GM23338 (cell line): Measurements from ENCODE around the gene CLCN6. TPM values are rescaled to one million over a fixed set of nuclear protein-coding genes. Genes with fewer than 3 reads are reported as not detected.

ENCODE experiments used
- ATAC-seq: fragments of 200-7000 bp; cut with Tn5 transposase; 3 replicates; pipeline ENCODE4 v1.9.1; 2020
- DNase-seq: peaks from one replicate; pipeline ENCODE4 v3.0.0-alpha.2; 2015; ENCODE audit warnings: low spot score
- H2AFZ ChIP-seq: fragments of 200-600 bp; sonication (generic); 2 replicates; pipeline ENCODE4 v1.8.0; 2016; ENCODE audit warnings: antibody characterized with exemption, mild to moderate bottlenecking, moderate library complexity
- H3F3A ChIP-seq: fragments of 200-600 bp; sonication (generic); replicated peaks from 2 replicates; pipeline ENCODE4 v1.8.0; 2017; ENCODE audit warnings: antibody characterized with exemption, mixed run types, low read depth
- H3K27ac ChIP-seq: fragments of 200-600 bp; sonication (generic); 2 replicates; pipeline ENCODE4 v1.6.1; 2016; ENCODE audit warnings: low read depth
- H3K27me3 ChIP-seq: fragments of 200-600 bp; sonication (generic); 2 replicates; pipeline ENCODE4 v1.8.0; 2016; ENCODE audit warnings: mild to moderate bottlenecking, mixed run types, moderate library complexity; ENCODE audit not compliant: insufficient read depth
- H3K36me3 ChIP-seq: fragments of 200-600 bp; sonication (generic); 2 replicates; pipeline ENCODE4 v1.8.0; 2016; ENCODE audit warnings: mild to moderate bottlenecking; ENCODE audit not compliant: insufficient read depth
- H3K4me1 ChIP-seq: fragments of 200-600 bp; sonication (generic); 2 replicates; pipeline ENCODE4 v1.8.0; 2016; ENCODE audit warnings: mild to moderate bottlenecking, moderate library complexity; ENCODE audit not compliant: insufficient read depth
- H3K4me2 ChIP-seq: fragments of 200-600 bp; sonication (generic); 2 replicates; pipeline ENCODE4 v1.7.1; 2017; ENCODE audit warnings: mixed run types
- H3K4me3 ChIP-seq: fragments of 200-600 bp; sonication (generic); 2 replicates; pipeline ENCODE4 v1.6.1; 2016; ENCODE audit warnings: mixed run types
- H3K79me2 ChIP-seq: fragments of 200-600 bp; sonication (generic); replicated peaks from 2 replicates; pipeline ENCODE4 v1.8.0; 2017; ENCODE audit warnings: mild to moderate bottlenecking; ENCODE audit not compliant: insufficient read depth
- H3K9me2 ChIP-seq: fragments of 200-600 bp; sonication (generic); 2 replicates; pipeline ENCODE4 v1.8.0; 2017; ENCODE audit not compliant: insufficient read depth
- H4K20me1 ChIP-seq: fragments of 200-600 bp; sonication (generic); replicated peaks from 2 replicates; pipeline ENCODE4 v1.8.0; 2017; ENCODE audit warnings: mild to moderate bottlenecking; ENCODE audit not compliant: insufficient read depth
- H3K27ac Mint-ChIP-seq: 2 replicates; pipeline ENCODE4 v1.8.0; 2020; ENCODE audit warnings: inconsistent platforms, mild to moderate bottlenecking, moderate library complexity, mixed read lengths
- H3K27me3 Mint-ChIP-seq: 3 replicates; pipeline ENCODE4 v1.8.0; 2022; ENCODE audit warnings: low read depth, mild to moderate bottlenecking, moderate library complexity, mixed read lengths, inconsistent platforms; ENCODE audit not compliant: insufficient read depth, poor library complexity
- H3K36me3 Mint-ChIP-seq: 3 replicates; pipeline ENCODE4 v1.8.0; 2021; ENCODE audit warnings: low read depth, mild to moderate bottlenecking, inconsistent platforms, moderate library complexity, mixed read lengths
- H3K4me1 Mint-ChIP-seq: 3 replicates; pipeline ENCODE4 v1.8.0; 2020; ENCODE audit warnings: mild to moderate bottlenecking, inconsistent platforms, mixed read lengths
- H3K4me3 Mint-ChIP-seq: 3 replicates; pipeline ENCODE4 v1.8.0; 2021; ENCODE audit warnings: moderate library complexity, mild to moderate bottlenecking, inconsistent platforms, mixed read lengths
- H3K9me3 Mint-ChIP-seq: 3 replicates; pipeline ENCODE4 v1.8.0; 2020; ENCODE audit warnings: moderate library complexity, mild to moderate bottlenecking, inconsistent platforms, mixed read lengths
- CREB1 ChIP-seq: fragments of 250-450 bp; sonication (Bioruptor Pico); IDR thresholded peaks from 2 replicates; pipeline ENCODE4 v1.5.0; 2020; ENCODE audit warnings: low read depth, mild to moderate bottlenecking, moderate library complexity
- ETS1 ChIP-seq: IDR thresholded peaks from 2 replicates; pipeline ENCODE4 v1.6.1; 2016; ENCODE audit warnings: antibody characterized with exemption
- EZH2 ChIP-seq: fragments of 200-600 bp; sonication (generic); IDR thresholded peaks from one replicate; pipeline ENCODE4 v1.8.0; 2017; ENCODE audit warnings: antibody characterized with exemption, mild to moderate bottlenecking, low read depth; ENCODE audit not compliant: unreplicated experiment
- EZH2phosphoT487 ChIP-seq: fragments of 200-600 bp; sonication (generic); IDR thresholded peaks from one replicate; pipeline ENCODE4 v1.8.1; 2018; ENCODE audit warnings: antibody characterized with exemption; ENCODE audit not compliant: unreplicated experiment
- JUNB ChIP-seq: IDR thresholded peaks from one replicate; pipeline ENCODE4 v1.6.1; 2016; ENCODE audit warnings: antibody characterized with exemption; ENCODE audit not compliant: unreplicated experiment
- NANOG ChIP-seq: IDR thresholded peaks from 2 replicates; pipeline ENCODE4 v1.6.1; 2016; ENCODE audit warnings: antibody characterized with exemption, borderline replicate concordance
- POLR2AphosphoS5 ChIP-seq: IDR thresholded peaks from 2 replicates; pipeline ENCODE4 v1.6.1; 2016; ENCODE audit warnings: antibody characterized with exemption, low read depth
- STAT1 ChIP-seq: IDR thresholded peaks from one replicate; pipeline ENCODE4 v1.6.1; 2016; ENCODE audit warnings: antibody characterized with exemption; ENCODE audit not compliant: unreplicated experiment
- ZNF114 ChIP-seq: fragments of 250-450 bp; sonication (Bioruptor Pico); IDR thresholded peaks from 2 replicates; pipeline ENCODE4 v1.5.0; 2020; ENCODE audit warnings: mild to moderate bottlenecking, moderate library complexity
- ZNF331 ChIP-seq: fragments of 250-450 bp; sonication (Bioruptor Pico); IDR thresholded peaks from 2 replicates; pipeline ENCODE4 v1.5.0; 2020; ENCODE audit warnings: low read depth, mild to moderate bottlenecking, moderate library complexity
- polyA plus RNA-seq: library from polyadenylated mRNA; unstranded; fragments of >200 nt; fragmentation: Nextera tagmentation; extraction: Ambion mirVana; gene quantifications from 2 replicates; pipeline ENCODE4 v1.2.1, GENCODE V29; 2016
- total RNA-seq: library from RNA; depleted of rRNA; stranded (reverse); fragments of >200 nt; shearing (Covaris generic); gene quantifications from 2 replicates; pipeline ENCODE4 v1.2.3, GENCODE V29; 2014
- TF ChIP-seq, protein P1 (sequence below): IDR thresholded peaks from one replicate; pipeline ENCODE4 v1.6.1; 2018; ENCODE audit warnings: antibody characterized with exemption; ENCODE audit not compliant: unreplicated experiment
- TF ChIP-seq, protein P2 (sequence below), 2 experiments: fragments of 200-600 bp in 1 of 2; sonication (generic) in 1 of 2; conservative IDR thresholded peaks; 2 replicates each; pipeline versions ENCODE4 v1.5.1 to v1.6.1; 2016 to 2017; ENCODE audit warnings: antibody characterized with exemption in 2 of 2, low read depth in 2 of 2, mild to moderate bottlenecking in 2 of 2, moderate library complexity in 1 of 2

Gene CLCN6
- total and polyA plus RNA-seq, 2 experiments from 2014 or later = 16.0 to 22.6 TPM

DNA sequence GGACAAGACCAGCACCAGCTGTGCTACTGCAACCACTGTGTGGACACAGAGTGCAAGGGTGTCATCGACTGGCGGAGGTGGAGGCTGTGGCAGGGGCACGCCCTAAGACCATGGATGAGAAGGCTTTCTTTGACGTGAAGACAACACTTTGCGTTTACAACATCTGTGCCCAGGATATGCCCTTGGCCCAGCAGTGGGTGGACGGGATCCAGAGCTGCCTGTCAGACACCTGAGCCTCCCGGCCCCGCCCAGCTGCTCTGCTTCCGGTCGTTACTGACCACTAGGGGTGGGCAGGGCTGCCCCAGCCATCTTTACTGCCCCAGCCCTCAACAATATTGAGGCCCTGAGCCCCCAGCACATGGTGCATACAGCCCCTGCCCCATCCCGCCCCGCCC, 74.2 kb downstream of the CLCN6 start:
- no peak overlapping the region for H3K4me3 Mint-ChIP-seq
- Histone ChIP-seq H3K27ac (no peak overlapping the region), H3F3A (no peaks in the 10 kb centered on the region), H3K4me1 (peaks cover 3% of the 10 kb centered on the region; the same call in 1 of the 2 replicates), H3K9me2 (no peaks in the 10 kb centered on the region), H3K36me3 (no peaks in the 10 kb centered on the region), H3K4me2 (no peak overlapping the region), H3K79me2 (no peaks in the 10 kb centered on the region), H2AFZ (no peak overlapping the region), H3K27me3 (no peaks in the 10 kb centered on the region), H3K4me3 (no peak overlapping the region), H4K20me1 (no peaks in the 10 kb centered on the region)
- no peak for ATAC-seq
- H3K36me3 Mint-ChIP-seq = no peaks in the 10 kb centered on the region; the same call in 2 of the 3 replicates
- H3K4me1 Mint-ChIP-seq = peaks cover 8% of the 10 kb centered on the region
- peaks cover 5% of the 10 kb centered on the region for H3K27me3 Mint-ChIP-seq
- DNase-seq = no peak
- TF ChIP-seq ETS1 = no peak
- TF ChIP-seq JUNB = no peak
- TF ChIP-seq ZNF114 (CRISPR knock-in tag) = no peak
- no peak for TF ChIP-seq CREB1 (CRISPR knock-in tag)
- TF ChIP-seq EZH2phosphoT487 = no peak
- no peak for TF ChIP-seq EZH2
- TF ChIP-seq, protein P1, sequence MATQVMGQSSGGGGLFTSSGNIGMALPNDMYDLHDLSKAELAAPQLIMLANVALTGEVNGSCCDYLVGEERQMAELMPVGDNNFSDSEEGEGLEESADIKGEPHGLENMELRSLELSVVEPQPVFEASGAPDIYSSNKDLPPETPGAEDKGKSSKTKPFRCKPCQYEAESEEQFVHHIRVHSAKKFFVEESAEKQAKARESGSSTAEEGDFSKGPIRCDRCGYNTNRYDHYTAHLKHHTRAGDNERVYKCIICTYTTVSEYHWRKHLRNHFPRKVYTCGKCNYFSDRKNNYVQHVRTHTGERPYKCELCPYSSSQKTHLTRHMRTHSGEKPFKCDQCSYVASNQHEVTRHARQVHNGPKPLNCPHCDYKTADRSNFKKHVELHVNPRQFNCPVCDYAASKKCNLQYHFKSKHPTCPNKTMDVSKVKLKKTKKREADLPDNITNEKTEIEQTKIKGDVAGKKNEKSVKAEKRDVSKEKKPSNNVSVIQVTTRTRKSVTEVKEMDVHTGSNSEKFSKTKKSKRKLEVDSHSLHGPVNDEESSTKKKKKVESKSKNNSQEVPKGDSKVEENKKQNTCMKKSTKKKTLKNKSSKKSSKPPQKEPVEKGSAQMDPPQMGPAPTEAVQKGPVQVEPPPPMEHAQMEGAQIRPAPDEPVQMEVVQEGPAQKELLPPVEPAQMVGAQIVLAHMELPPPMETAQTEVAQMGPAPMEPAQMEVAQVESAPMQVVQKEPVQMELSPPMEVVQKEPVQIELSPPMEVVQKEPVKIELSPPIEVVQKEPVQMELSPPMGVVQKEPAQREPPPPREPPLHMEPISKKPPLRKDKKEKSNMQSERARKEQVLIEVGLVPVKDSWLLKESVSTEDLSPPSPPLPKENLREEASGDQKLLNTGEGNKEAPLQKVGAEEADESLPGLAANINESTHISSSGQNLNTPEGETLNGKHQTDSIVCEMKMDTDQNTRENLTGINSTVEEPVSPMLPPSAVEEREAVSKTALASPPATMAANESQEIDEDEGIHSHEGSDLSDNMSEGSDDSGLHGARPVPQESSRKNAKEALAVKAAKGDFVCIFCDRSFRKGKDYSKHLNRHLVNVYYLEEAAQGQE = no peak
- TF ChIP-seq ZNF331 (CRISPR knock-in tag) = no peak
- no peaks in the 10 kb centered on the region for H3K9me3 Mint-ChIP-seq
- H3K27ac Mint-ChIP-seq = no peak overlapping the region

GRCh38 chr1:11880911-11881748, 75.1 kb downstream of the CLCN6 start:
- H3K4me1 ChIP-seq = peaks cover 3% of the 10 kb centered on the region; the same call in 1 of the 2 replicates
- H3K4me3 Mint-ChIP-seq = no peak overlapping the region
- no peak for DNase-seq
- TF ChIP-seq, protein P2, sequence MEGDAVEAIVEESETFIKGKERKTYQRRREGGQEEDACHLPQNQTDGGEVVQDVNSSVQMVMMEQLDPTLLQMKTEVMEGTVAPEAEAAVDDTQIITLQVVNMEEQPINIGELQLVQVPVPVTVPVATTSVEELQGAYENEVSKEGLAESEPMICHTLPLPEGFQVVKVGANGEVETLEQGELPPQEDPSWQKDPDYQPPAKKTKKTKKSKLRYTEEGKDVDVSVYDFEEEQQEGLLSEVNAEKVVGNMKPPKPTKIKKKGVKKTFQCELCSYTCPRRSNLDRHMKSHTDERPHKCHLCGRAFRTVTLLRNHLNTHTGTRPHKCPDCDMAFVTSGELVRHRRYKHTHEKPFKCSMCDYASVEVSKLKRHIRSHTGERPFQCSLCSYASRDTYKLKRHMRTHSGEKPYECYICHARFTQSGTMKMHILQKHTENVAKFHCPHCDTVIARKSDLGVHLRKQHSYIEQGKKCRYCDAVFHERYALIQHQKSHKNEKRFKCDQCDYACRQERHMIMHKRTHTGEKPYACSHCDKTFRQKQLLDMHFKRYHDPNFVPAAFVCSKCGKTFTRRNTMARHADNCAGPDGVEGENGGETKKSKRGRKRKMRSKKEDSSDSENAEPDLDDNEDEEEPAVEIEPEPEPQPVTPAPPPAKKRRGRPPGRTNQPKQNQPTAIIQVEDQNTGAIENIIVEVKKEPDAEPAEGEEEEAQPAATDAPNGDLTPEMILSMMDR (conservative IDR thresholded peaks at IDR 0.05; ENCODE audit: low read depth in 2 of 2) = no peak
- no peak for TF ChIP-seq POLR2AphosphoS5
- no peak for TF ChIP-seq ZNF331 (CRISPR knock-in tag)
- TF ChIP-seq, protein P1 = no peak
- no peak for TF ChIP-seq ZNF114 (CRISPR knock-in tag)
- TF ChIP-seq EZH2 = no peak
- no peak for TF ChIP-seq EZH2phosphoT487
- TF ChIP-seq JUNB = no peak
- no peak for TF ChIP-seq NANOG
- no peak for TF ChIP-seq STAT1

More at GRCh38 chr1:11880911-11881748, 75.1 kb downstream of the CLCN6 start:
- Mint-ChIP-seq H3K9me3 (no peaks in the 10 kb centered on the region), H3K27me3 (peaks cover 5% of the 10 kb centered on the region), H3K27ac (no peak overlapping the region), H3K36me3 (no peaks in the 10 kb centered on the region; the same call in 2 of the 3 replicates), H3K4me1 (peaks cover 8% of the 10 kb centered on the region)
- Histone ChIP-seq H4K20me1 (no peaks in the 10 kb centered on the region), H3K4me2 (no peak overlapping the region), H2AFZ (no peak overlapping the region), H3K27ac (no peak overlapping the region), H3K4me3 (no peak overlapping the region), H3K79me2 (no peaks in the 10 kb centered on the region), H3K27me3 (no peaks in the 10 kb centered on the region), H3F3A (no peaks in the 10 kb centered on the region), H3K36me3 (no peaks in the 10 kb centered on the region), H3K9me2 (no peaks in the 10 kb centered on the region)
- no peak for ATAC-seq
